Activated CD4-positive, alpha-beta T cell treated with anti-CD3 and anti-CD28 coated beads for 24 hours (primary cell): ENCODE data around the gene ODR4.
"Not testable (repeated sequence)": the region's sequence is repeated elsewhere in the genome, so short reads cannot be mapped to it uniquely, and the experiment has no call there.

ENCODE experiments used
- DNase-seq, 2 donors: peaks; one replicate each; pipeline ENCODE4 v3.0.0-alpha.2; 2020; ENCODE audit warnings: low read depth in 2 of 2

ODR4 gene

GRCh38 chr1:186421446-186421845 lies 45.8 kb downstream of the ODR4 start:
- DNase-seq = no peak

- no peak for DNase-seq
Observed at GRCh38 chr1:186424539-186424938, 48.9 kb downstream of the ODR4 start.

GRCh38 chr1:186426118-186426517 lies 50.5 kb downstream of the ODR4 start:
- no peak for DNase-seq

- DNase-seq = no peak
Observed at GRCh38 chr1:186429017-186429416, 53.4 kb downstream of the ODR4 start.

GRCh38 chr1:186435336-186435735 lies 59.7 kb downstream of the ODR4 start:
- no peak for DNase-seq

- no peak for DNase-seq
Observed at GRCh38 chr1:186438567-186438966, 62.9 kb downstream of the ODR4 start.

- no peak for DNase-seq
Observed at GRCh38 chr1:186440584-186440983, 64.9 kb downstream of the ODR4 start.

GRCh38 chr1:186442651-186443375 lies 67.2 kb downstream of the ODR4 start:
- no peak for DNase-seq

- no peak for DNase-seq
Observed at GRCh38 chr1:186443638-186444037, 68.0 kb downstream of the ODR4 start.

GRCh38 chr1:186446152-186446551 lies 70.5 kb downstream of the ODR4 start:
- no peak for DNase-seq

GRCh38 chr1:186454981-186455380 lies 79.3 kb downstream of the ODR4 start:
- DNase-seq = no peak

GRCh38 chr1:186456729-186457255 lies 81.2 kb downstream of the ODR4 start:
- no peak for DNase-seq

- DNase-seq = not testable (repeated sequence)
Observed at GRCh38 chr1:186459161-186459560, 83.5 kb downstream of the ODR4 start.

GRCh38 chr1:186461014-186461413 lies 85.4 kb downstream of the ODR4 start, which contains the start of gene PDC:
Gene PDC (minus strand): TSS chr1:186461114. CDS start chr1:186449459, 11,655 bp downstream.
- no peak for DNase-seq

- no peak for DNase-seq
Observed at GRCh38 chr1:186463511-186463910, 87.9 kb downstream of the ODR4 start.

- no peak for DNase-seq
Observed at GRCh38 chr1:186463926-186464325, 88.3 kb downstream of the ODR4 start.

- DNase-seq = not testable (repeated sequence)
Observed at GRCh38 chr1:186465491-186465890, 89.9 kb downstream of the ODR4 start.

- no peak for DNase-seq
Observed at GRCh38 chr1:186465946-186466345, 90.3 kb downstream of the ODR4 start.
